Stomach (tissue), 4 donors: Measurements from ENCODE around the gene CDC34.
A peak's percentile ranks its signal among the peaks of the same experiment; 100 is the strongest.

Source experiments
- POLR2A ChIP-seq, 4 donors: fragments of 450-650 bp; IDR thresholded peaks; one replicate each; pipeline ENCODE4 v1.6.1; 2016; ENCODE audit warnings: antibody characterized with exemption in 4 of 4, control low read depth in 2 of 4, mild to moderate bottlenecking in 1 of 4, moderate library complexity in 1 of 4
- POLR2AphosphoS5 ChIP-seq, 3 donors: sonication (generic); formaldehyde crosslinking; IDR thresholded peaks; one replicate each; pipeline ENCODE4 v1.6.1; 2016; ENCODE audit warnings: antibody characterized with exemption in 3 of 3
- TF ChIP-seq, protein P1 (sequence below), 7 experiments: fragments of 450-650 bp in 4 of 7; fragments of 200-600 bp in 3 of 7; sonication (generic) in 3 of 7; IDR thresholded peaks; one replicate each; pipeline ENCODE4 v1.5.1; 2016 to 2019; ENCODE audit warnings: antibody characterized with exemption in 7 of 7, control low read depth in 2 of 7, mild to moderate bottlenecking in 1 of 7

DNA sequence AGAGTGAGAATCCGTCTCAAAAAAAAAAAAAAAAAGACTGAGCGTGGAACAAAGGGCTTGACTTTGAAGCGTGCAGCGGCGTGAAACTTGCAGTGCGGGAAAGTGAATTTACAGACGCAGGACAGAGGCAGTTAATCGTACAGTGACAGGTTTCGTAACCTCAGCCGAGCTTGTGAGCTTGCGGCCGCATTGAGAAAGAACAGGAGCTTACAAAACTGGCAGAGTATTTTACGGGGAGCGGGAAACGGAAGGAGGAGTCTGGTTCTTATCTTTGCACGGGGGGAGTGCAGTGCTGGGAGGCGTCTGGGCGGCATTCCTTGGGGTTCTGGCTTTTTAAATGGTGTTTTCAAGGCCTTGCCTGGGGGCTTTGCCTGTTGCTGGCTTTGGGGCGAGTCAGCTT, 34.8 kb downstream of the CDC34 start:
- TF ChIP-seq, protein P1, sequence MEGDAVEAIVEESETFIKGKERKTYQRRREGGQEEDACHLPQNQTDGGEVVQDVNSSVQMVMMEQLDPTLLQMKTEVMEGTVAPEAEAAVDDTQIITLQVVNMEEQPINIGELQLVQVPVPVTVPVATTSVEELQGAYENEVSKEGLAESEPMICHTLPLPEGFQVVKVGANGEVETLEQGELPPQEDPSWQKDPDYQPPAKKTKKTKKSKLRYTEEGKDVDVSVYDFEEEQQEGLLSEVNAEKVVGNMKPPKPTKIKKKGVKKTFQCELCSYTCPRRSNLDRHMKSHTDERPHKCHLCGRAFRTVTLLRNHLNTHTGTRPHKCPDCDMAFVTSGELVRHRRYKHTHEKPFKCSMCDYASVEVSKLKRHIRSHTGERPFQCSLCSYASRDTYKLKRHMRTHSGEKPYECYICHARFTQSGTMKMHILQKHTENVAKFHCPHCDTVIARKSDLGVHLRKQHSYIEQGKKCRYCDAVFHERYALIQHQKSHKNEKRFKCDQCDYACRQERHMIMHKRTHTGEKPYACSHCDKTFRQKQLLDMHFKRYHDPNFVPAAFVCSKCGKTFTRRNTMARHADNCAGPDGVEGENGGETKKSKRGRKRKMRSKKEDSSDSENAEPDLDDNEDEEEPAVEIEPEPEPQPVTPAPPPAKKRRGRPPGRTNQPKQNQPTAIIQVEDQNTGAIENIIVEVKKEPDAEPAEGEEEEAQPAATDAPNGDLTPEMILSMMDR (IDR thresholded peaks at IDR 0.05) = no peak
- TF ChIP-seq POLR2A (IDR thresholded peaks at IDR 0.05) (no peak), POLR2AphosphoS5 (IDR thresholded peaks at IDR 0.05) (peak; percentile 56 to 72 (median 71))
